ENCODE results near the gene EIF5A. TPM values are rescaled to one million over a fixed set of nuclear protein-coding genes. Genes with fewer than 3 reads are reported as not detected.

The EIF5A gene
- 428 and 432 TPM in 2 replicates for total RNA-seq (2014; rRNA removed; shearing (Covaris generic))

GRCh38 chr17:7306911-7307685 is at the start of gene EIF5A:
Gene EIF5A (plus strand): TSS chr17:7307628. CDS start chr17:7309636, 2,008 bp downstream.
- peak; percentile 100 for DNase-seq (ENCODE audit: low read depth)

- no peak for DNase-seq (ENCODE audit: low read depth)
Observed at GRCh38 chr17:7258731-7259554, 48.5 kb upstream of the EIF5A start.

- DNase-seq (ENCODE audit: low read depth) = no peak
Observed at GRCh38 chr17:7259555-7259889, 47.9 kb upstream of the EIF5A start.

- DNase-seq (ENCODE audit: low read depth) = no peak
Observed at GRCh38 chr17:7260151-7260550, 47.3 kb upstream of the EIF5A start.

- no peak for DNase-seq (ENCODE audit: low read depth)
Observed at GRCh38 chr17:7260651-7261378, 46.6 kb upstream of the EIF5A start.

- no peak for DNase-seq (ENCODE audit: low read depth)
Observed at GRCh38 chr17:7261379-7262191, 45.8 kb upstream of the EIF5A start.

GRCh38 chr17:7262192-7262934 is 45.1 kb upstream of the EIF5A start, which contains the start of gene CLDN7:
Gene CLDN7 (minus strand): TSS chr17:7262478. CDS start chr17:7262043, 435 bp downstream.
- no peak for DNase-seq (ENCODE audit: low read depth)

GRCh38 chr17:7262935-7263800 is 44.3 kb upstream of the EIF5A start:
- DNase-seq (ENCODE audit: low read depth) = no peak

- DNase-seq (ENCODE audit: low read depth) = no peak
Observed at GRCh38 chr17:7263801-7264078, 43.7 kb upstream of the EIF5A start.

- no peak for DNase-seq (ENCODE audit: low read depth)
Observed at GRCh38 chr17:7266784-7267183, 40.6 kb upstream of the EIF5A start.

GRCh38 chr17:7279448-7279847 is 28.0 kb upstream of the EIF5A start:
- no peak for DNase-seq (ENCODE audit: low read depth)

- peak; percentile 76 for DNase-seq (ENCODE audit: low read depth)
Observed at GRCh38 chr17:7280519-7281073, 26.8 kb upstream of the EIF5A start.

- DNase-seq (ENCODE audit: low read depth) = peak; percentile 91
Observed at GRCh38 chr17:7281074-7281952, 26.1 kb upstream of the EIF5A start, which contains the start of gene SLC2A4. Gene SLC2A4 (plus strand): TSS chr17:7281718. CDS start chr17:7281935, 217 bp downstream.

- no peak for DNase-seq (ENCODE audit: low read depth)
Observed at GRCh38 chr17:7281953-7282751, 25.3 kb upstream of the EIF5A start.

GRCh38 chr17:7282752-7283321 is 24.6 kb upstream of the EIF5A start:
- no peak for DNase-seq (ENCODE audit: low read depth)

- no peak for DNase-seq (ENCODE audit: low read depth)
Observed at GRCh38 chr17:7283471-7284216, 23.8 kb upstream of the EIF5A start.

Measured in M059J (cell line).